GM19239 (cell line): ENCODE results near the gene YAF2.
"Not testable (repeated sequence)": the region's sequence is repeated elsewhere in the genome, so short reads cannot be mapped to it uniquely, and the experiment has no call there.

Source experiments
- DNase-seq: peaks from one replicate; pipeline ENCODE4 v3.0.0; 2011; ENCODE audit warnings: low spot score; ENCODE audit not compliant: insufficient read length
- FAIRE-seq: peaks from 2 replicates; lab custom pipeline; 2011; peaks lifted over from hg19 to GRCh38; lab: Jason Lieb, UNC

Gene YAF2

DNA sequence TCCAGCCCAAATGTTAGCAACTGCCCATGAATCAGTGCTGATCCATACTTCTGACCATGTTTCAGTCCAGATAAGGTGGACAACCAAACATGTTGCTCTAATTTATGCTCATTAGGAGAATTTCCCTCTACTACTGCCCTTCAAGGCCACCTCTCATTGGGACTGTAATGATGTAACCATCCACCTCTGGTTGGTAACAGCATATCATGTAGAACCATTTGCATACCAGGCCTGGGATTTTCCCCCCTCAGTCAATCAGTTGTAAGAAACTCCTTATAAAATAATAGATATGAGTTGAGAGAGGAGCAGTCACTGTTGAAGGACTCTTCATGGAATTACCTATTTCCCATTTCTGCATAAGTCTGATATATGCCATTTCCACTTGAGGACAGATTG lies 17.8 kb upstream of the YAF2 start:
- FAIRE-seq (no peak), DNase-seq (no peak)

DNA sequence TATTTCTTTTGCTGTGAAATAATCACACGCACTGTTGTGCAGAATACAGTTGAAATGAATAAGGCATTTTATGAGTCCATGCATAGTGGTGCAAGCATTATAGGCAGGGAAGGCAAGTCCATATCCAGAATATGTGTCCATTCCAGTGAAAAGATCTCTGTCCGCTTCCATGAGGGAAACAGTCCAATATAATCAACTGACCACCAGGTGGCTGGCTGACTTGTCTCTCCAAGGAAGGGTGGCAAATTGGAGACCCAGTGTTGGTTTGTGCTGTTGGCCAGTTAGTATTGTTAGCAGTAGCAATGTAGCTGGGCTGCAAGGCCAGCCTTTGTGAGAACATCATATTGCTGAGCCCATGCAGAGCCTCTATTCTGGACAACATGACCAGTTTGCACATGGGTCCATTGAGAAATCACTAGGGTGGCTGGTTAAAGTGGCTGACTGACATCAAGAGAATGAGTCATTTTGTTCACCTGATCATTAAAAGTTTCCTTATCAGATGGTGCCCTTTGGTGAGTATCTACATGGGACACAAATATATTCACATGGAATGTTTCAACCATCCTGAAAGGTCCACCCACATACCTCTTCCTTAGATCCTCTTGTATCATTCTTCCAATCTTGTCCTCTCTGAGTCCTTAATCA lies 17.3 kb upstream of the YAF2 start:
- no peak for DNase-seq
- FAIRE-seq = no peak

DNA sequence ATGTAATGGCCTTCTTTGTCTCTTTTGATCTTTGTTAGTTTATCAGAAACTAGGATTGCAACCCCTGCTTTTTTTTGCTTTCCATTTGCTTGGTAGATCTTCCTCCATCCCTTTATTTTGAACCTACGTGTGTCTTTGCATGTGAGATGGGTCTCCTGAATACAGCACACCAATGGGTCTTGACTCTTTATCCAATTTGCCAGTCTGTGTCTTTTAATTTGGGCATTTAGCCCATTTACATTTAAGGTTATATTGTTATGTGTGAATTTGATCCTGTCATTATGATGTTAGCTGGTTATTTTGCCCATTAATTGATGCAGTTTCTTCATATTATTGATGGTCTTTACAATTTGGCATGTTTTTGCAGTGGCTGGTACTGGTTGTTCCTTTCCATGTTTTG lies 14.6 kb upstream of the YAF2 start:
- not testable (repeated sequence) for FAIRE-seq, DNase-seq

DNA sequence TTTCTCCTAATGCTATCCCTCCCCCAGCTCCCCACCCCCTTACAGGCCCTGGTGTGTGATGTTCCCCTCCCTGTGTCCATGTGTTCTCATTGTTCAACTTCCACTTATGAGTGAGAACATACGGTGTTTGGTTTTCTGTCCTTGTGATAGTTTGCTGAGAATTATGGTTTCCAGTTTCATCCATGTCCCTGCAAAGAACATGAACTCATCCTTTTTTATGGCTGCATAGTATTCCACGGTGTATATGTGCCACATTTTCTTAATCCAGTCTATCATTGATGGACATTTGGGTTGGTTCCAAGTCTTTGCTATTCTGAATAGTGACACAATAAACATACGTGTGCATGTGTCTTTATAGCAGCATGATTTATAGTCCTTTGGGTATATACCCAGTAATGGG lies 11.0 kb upstream of the YAF2 start:
- not testable (repeated sequence) for DNase-seq, FAIRE-seq

DNA sequence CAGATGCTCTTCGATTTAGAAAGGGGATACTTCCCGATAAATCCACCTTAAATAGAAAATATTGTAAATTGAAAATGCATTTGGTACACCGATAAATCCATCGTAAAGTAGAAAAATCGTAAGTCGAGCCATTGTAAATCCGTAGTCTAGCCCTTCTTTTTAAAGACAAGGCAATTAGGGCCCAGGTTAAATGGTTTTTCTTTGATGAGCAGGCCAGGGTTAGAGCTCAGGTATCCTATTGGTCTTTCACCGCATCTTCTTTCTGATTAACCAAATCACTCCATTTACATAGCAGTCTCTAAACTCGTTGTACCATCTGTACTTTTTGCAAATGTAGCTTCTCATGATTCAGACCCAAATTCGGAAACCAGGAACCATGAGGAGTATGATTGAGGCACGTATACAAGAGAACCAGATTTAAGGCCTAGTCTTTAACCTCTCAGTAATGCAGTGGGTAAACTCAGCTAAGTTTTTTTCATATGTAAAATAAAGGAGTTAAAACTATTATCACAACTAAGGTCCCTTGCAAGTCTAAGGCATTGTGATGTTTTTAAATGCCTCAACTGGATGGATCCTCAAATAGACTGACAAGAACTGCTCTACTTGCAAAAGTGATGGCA lies 2.2 kb upstream of the YAF2 start:
- DNase-seq = no peak

DNA sequence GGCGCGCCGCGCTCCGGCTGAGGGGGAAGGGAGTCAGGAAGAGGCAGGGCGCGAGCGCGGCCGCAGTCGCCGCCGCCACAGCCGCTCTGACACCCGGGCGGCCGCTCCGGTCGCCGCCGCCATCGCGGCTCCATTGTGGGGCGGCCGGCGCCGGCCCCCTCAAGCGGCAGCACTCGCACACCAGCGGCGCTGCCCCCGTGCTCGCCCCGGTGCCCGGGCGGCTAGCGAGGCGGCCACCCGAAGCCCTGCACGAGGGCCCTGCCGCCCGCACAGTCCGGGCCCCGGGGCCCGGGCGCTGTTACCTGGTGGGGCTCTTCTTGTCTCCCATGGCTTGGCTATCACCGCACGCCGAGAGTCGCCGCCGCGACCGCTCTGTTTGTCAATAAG lies 202 bp downstream of the YAF2 start:
- FAIRE-seq (peak; percentile 49), DNase-seq (peak; percentile 26)

More for the DNA sequence above, 2.2 kb upstream of the YAF2 start:
- FAIRE-seq = no peak

DNA sequence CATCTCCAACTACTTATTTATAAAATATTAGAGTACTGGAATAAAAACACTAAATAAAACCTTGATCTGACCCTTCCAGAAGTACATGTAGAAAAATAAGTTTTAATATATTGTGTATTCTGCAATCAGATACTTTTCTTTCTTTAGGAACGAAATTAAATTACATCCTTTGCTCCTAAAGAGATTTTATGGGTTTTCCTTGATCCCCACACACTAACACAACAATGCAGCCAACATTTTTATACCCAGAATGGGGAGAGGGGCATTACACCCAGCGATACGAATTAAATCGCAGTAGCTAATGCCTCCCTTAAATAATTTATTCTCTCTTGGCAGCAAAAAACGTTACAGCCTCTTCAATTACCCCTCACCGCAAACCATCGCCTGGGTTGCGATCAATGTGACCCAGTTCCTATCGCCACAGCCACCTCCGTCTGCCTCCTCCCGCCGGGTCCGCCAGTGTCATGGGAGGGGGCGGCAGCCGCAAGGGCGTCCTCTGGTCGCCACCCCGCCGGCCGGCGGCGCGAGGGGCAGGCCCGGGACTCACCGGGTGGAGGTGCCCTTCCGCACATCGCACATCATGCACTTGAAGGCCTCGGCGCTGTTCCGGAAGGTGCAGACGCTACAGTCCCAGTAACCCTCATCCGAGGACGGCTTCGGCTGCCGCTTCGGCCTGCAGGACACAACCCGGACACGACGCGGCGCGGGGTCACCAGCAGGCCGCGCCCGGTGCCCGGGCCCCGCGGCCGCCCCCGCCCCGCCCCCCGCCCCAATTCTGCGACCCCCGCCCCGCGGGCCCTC lies 796 bp downstream of the YAF2 start:
- FAIRE-seq (peak; percentile 93), DNase-seq (peak; percentile 80)

DNA sequence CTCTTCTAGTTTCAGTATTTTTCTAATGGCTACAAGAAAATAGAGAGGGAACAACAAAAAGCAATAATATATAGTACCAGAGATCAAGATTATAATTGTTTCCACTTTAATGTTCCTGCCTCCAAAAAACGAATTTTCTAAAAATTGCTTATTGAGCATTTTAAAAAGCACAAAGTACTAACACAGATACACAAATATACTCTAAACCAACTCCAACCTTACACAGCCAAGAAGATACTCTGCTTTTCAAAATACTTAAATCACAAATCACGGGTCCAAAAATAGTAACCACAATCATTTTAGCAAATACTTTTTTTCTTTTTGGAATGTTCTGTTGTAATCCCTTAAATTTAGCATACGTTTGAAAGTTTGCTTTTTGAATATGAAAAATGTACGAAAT lies 2.0 kb downstream of the YAF2 start:
- FAIRE-seq = no peak
- no peak for DNase-seq

DNA sequence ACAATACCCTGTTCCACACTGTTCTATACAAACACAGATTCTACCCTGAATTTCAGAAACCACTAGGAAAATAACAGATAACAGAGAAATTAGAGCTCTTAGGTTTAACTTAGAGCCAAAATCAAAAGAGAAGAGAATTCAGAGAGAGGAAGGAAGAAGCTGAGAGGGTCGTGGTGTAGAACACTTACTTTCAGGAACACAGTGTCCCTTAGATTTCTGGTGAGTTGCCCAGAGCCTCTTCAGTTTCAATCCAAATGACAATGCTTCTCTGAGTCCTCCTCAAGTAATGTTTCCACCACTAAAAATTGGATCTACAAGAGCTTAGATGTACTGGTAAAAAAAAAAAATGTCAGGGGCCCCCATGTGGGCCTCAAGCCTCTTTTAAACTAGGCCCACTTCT lies 2.6 kb downstream of the YAF2 start:
- FAIRE-seq (no peak), DNase-seq (no peak)

DNA sequence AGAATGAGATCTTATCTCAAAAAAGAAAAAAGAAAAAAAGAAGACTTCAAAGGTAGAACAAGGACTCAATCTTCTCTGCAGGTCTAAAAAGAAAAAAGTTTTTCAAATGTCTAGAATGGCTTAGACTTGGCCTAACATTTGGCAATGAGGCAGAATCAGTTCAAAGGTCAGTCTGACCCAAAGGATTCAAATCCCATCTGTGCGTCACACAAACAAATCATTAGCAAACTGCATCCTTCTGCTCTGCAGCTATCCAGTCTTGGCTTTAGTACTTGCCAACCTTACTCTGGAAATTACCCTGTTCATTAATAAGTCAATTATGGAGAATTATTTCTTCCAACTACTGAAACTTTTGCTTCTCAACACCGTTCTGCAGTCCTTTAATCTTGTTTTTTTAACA lies 3.1 kb downstream of the YAF2 start:
- DNase-seq = no peak
- FAIRE-seq = no peak

DNA sequence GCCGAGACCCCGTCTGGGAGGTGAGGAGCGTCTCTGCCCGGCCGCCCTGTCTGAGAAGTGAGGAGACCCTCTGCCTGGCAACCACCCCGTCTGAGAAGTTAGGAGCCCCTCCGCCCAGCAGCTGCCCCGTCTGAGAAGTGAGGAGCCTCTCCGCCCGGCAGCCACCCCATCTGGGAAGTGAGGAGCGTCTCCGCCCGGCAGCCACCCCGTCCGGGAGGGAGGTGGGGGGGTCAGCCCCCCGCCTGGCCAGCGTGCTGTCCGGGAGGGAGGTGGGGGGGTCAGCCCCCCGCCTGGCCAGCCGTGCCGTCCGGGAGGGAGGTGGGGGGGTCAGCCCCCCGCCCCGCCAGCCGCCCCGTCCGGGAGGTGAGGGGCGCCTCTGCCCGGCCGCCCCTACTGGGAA lies 10.5 kb downstream of the YAF2 start:
- DNase-seq, FAIRE-seq: not testable (repeated sequence)

DNA sequence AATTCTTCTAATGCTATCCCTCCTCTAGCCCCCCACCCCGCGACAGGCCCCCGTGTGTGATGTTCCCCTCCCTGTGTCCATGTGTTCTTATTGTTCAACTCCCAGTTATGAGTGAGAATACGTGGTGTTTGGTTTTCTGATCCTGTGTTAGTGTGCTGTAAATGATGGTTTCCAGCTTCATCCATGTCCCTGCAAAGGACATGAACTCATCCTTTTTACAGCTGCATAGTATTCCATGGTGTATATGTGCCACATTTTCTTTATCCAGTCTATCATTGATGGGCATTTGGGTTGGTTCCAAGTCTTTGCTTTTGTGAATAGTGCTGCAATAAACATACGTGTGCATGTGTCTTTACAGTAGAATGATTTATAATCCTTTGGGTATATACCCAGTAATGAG lies 13.5 kb downstream of the YAF2 start:
- not testable (repeated sequence) for DNase-seq, FAIRE-seq

DNA sequence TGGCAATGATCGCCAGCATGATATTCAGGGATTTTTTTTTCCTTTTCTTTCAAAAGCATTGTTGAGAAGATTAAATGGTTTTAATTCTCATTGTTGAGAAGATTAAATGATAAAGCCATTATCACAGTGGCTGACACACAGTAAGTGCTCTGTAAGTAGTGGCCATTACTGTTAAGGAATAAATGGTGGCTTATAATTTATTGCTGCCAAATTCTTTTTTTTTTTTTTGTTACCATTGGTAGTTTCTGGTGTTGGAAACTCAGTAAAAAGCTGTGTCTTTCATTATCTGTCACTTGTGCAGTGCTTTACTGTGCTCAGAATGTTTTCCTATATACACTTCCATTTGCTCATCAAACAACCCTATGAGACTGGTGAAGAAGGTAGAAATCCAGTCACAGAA lies 15.3 kb downstream of the YAF2 start:
- DNase-seq (no peak), FAIRE-seq (no peak)

DNA sequence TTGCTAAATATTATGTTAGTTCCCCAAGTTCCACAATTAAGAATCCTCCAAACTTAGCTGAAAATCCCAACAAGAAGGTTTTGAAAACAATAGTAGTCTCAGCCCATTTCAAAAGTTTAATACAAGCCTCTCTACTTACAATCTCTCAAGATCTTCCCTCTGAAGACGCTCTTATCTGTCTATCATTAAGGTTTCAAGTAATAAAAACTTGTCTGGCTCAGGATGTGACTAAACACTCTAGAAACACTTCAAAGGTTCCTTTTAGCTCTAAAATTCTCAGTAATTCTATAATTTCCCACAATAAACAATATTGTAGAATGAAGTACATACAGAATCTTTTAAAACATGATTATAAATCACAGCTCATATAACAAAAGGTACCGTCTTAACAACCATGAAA lies 16.3 kb downstream of the YAF2 start:
- FAIRE-seq (no peak), DNase-seq (no peak)

DNA sequence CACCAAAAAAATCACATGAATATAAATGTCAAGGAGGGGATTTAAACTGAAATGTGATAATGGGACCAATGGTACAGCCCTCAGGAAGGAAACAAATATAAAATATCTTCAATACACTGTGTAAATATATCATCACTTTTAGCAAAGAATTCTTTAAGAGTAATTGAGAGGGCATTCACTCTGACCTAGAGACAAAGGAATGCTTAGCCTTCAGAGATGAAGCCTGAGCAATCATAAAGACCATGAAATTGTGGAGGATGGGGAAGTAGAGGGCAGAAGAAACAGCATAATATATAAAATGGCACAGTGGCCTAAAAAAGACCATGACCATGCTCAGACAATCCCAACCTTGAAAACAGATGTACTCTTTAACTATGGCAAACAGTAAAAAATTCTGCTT lies 20.4 kb downstream of the YAF2 start:
- no peak for FAIRE-seq
- no peak for DNase-seq

DNA sequence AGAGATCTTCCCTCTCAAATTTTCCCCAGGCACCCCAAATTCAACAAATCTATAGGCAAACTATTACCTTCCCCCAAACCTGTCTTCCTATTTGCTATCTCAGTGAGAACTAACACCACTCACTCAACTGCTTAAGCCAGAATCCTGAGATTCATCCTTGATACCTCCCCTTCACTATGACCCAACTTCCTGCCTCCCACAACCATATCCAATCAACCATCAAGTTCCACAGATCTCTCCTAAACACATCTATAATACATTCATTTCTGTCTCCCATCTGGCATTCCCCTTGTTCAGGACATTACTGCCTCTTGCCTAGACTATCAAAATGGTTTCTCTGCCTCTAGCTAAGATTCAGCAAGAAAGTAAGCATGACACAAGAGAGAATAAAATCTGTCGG lies 21.3 kb downstream of the YAF2 start:
- FAIRE-seq = no peak
- no peak for DNase-seq

DNA sequence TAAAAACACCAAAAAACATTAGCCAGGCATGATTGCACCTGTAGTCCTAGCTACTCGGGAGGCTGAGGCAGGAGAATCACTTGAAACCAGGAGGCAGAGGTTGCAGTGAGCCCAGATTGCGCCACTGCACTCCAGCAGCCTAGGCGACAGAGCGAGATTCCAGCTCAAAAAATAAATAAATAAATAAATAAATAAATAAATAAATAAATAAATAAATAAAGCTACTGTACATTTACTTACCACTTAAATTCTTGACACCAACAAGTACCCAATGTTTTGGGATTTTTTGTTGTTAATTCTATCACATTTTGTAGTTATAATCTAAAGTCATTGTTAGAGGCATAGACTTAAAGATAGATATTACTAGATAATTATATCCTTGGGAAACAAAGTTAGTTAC lies 22.3 kb downstream of the YAF2 start:
- not testable (repeated sequence) for FAIRE-seq, DNase-seq

DNA sequence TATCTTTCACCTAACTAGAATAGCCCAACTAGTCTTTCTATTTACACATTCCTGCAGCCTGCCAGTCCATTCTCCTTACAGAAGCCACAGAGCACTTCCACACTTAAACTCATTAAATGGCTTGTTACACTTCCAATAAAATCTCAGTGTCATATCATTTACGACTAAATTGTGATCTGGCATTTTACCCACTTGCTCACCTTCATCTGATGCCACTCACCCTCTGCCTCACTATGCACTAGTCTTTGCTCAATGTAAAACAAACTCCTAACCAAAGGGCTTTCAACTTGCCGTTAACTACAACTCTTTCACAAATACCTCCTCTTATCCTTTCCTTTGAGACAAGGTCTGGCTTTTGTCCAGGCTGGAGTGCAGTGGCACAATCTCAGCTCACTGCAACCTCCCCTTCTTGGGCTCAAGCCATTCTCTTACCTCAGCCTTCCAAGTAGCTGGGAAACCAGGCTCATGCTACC lies 24.1 kb downstream of the YAF2 start:
- FAIRE-seq (no peak), DNase-seq (no peak)

DNA sequence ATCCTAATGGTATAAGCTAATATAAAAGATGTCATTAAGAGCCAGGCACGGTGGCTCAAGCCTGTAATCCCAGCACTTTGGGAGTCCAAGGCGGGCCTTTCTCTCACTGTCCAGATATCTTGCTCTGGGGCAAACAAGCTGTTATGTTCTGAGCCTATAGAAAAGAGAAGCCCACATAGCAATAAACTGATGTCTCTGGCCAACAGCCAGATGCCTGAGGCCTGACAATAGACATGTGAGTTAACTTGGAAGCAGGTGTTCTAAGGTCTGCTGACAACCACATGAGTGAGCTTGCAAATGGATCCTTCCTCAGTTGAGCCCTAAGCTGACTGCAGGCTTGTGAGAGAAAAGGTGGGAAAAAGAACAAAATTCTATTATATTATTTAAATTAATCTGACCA lies 25.0 kb downstream of the YAF2 start:
- DNase-seq (no peak), FAIRE-seq (no peak)

DNA sequence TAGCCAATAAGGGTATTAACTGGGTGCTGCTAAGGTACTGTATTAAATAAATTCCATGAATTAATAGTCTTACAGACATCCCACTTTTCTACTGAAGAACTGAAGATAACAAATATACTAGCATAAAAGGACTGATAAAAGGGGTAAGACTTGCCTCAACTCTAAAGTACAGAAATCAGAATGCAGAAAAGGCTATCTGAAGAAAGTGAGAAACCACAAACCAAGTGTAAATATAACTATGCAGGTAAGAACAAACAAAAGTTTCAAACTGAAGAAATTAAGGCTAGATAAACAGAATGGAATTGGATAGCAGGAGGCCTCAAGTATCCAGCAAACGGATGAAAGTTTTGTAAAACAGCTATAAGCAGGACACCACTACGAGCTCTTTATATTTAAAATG lies 29.5 kb downstream of the YAF2 start:
- DNase-seq (no peak), FAIRE-seq (peak; percentile 80)

DNA sequence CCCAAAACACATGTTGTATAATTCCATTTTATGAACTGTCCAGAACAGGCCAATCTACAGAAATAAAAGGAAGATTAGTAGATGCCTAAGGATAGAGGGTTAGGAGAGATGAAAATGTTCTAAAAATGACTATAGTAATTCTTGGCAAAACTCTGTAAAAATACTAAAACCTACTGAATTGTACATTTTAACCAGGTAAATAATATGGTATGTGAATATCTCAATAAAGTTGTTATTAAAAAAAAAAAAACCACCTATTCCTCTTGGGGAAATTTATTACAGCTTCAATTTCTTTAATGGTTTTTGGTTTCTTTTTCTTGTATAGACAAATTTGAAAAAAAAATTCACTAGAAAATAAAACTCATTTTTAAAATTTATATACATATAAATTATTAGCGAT lies 33.2 kb downstream of the YAF2 start:
- DNase-seq (no peak), FAIRE-seq (no peak)
